GM19025 (cell line): ENCODE data around the gene NEU3.

Experiments
- ATAC-seq: cut with Tn5 transposase; IDR thresholded peaks from one replicate; pipeline ENCODE4 v1.9.1; 2021; ENCODE audit warnings: mild to moderate bottlenecking, low read depth, moderate library complexity; ENCODE audit not compliant: unreplicated experiment

The NEU3 gene

GRCh38 chr11:75055511-75055910, 66.8 kb downstream of the NEU3 start:
- ATAC-seq = no peak

GRCh38 chr11:75056814-75057213, 68.1 kb downstream of the NEU3 start:
- ATAC-seq = no peak

- ATAC-seq = no peak
Observed at GRCh38 chr11:75059299-75059698, 70.6 kb downstream of the NEU3 start.

GRCh38 chr11:75063741-75064314, 75.1 kb downstream of the NEU3 start:
- ATAC-seq = no peak

- no peak for ATAC-seq
Observed at GRCh38 chr11:75066061-75066460, 77.3 kb downstream of the NEU3 start.
